ENCODE results near the gene HDAC9.

Gene HDAC9

GRCh38 chr7:18798088-18798906 is 302.7 kb downstream of the HDAC9 start:
- no peak for DNase-seq

- no peak for DNase-seq
Observed at GRCh38 chr7:18799899-18800298, 304.4 kb downstream of the HDAC9 start.

GRCh38 chr7:18803923-18804322 is 308.4 kb downstream of the HDAC9 start:
- DNase-seq = no peak

- DNase-seq = no peak
Observed at GRCh38 chr7:18806177-18806576, 310.6 kb downstream of the HDAC9 start.

- no peak for DNase-seq
Observed at GRCh38 chr7:18808026-18808425, 312.5 kb downstream of the HDAC9 start.

GRCh38 chr7:18815261-18815960 is 319.9 kb downstream of the HDAC9 start:
- no peak for DNase-seq

GRCh38 chr7:18820981-18821380 is 325.4 kb downstream of the HDAC9 start:
- DNase-seq = no peak

GRCh38 chr7:18821554-18821953 is 326.0 kb downstream of the HDAC9 start:
- DNase-seq = no peak

GRCh38 chr7:18824157-18824556 is 328.6 kb downstream of the HDAC9 start:
- DNase-seq = no peak

GRCh38 chr7:18828260-18828993 is 332.9 kb downstream of the HDAC9 start:
- DNase-seq = no peak

GRCh38 chr7:18828994-18829857 is 333.7 kb downstream of the HDAC9 start:
- DNase-seq = no peak

GRCh38 chr7:18829858-18830285 is 334.3 kb downstream of the HDAC9 start:
- no peak for DNase-seq

- DNase-seq = no peak
Observed at GRCh38 chr7:18831419-18831818, 335.9 kb downstream of the HDAC9 start.

GRCh38 chr7:18831943-18832342 is 336.4 kb downstream of the HDAC9 start:
- no peak for DNase-seq

GRCh38 chr7:18834577-18834976 is 339.0 kb downstream of the HDAC9 start:
- no peak for DNase-seq

GRCh38 chr7:18835001-18835690 is 339.6 kb downstream of the HDAC9 start:
- DNase-seq = no peak

- DNase-seq = no peak
Observed at GRCh38 chr7:18843979-18844378, 348.4 kb downstream of the HDAC9 start.

GRCh38 chr7:18844735-18845134 is 349.2 kb downstream of the HDAC9 start:
- no peak for DNase-seq

- no peak for DNase-seq
Observed at GRCh38 chr7:18845700-18846099, 350.2 kb downstream of the HDAC9 start.

- no peak for DNase-seq
Observed at GRCh38 chr7:18846765-18847215, 351.2 kb downstream of the HDAC9 start.

- DNase-seq = no peak
Observed at GRCh38 chr7:18849130-18849529, 353.6 kb downstream of the HDAC9 start.

GRCh38 chr7:18855796-18856195 is 360.2 kb downstream of the HDAC9 start:
- DNase-seq = no peak

Data from stimulated activated naive CD4-positive, alpha-beta T cell treated with Interleukin-2 at 50 U/mL for 16 hours (primary cell).